ENCODE data around the gene NRCAM. TPM values are rescaled to one million over a fixed set of nuclear protein-coding genes. Genes with fewer than 3 reads are reported as not detected.

The NRCAM gene
- total and polyA plus RNA-seq, 2 of the 13 experiments (the other 11 are each of a cell fraction or from before 2014, with no cell fraction given), result 0.31 to 0.33 TPM

- TF ChIP-seq ZNF616 (CRISPR knock-in tag; IDR thresholded peaks at IDR 0.05; ENCODE audit: low read depth) (no peak), ZNF746 (CRISPR knock-in tag; IDR thresholded peaks at IDR 0.05) (no peak)
These were observed 262.4 kb downstream of the NRCAM start (continued) for GRCh38 chr7:108193594-108194498.

- H4K20me1 ChIP-seq (ENCODE audit: insufficient read depth, low read length), result no peaks in the 10 kb centered on the region
- no peak overlapping the region for H3K27ac ChIP-seq (ENCODE audit: extremely low read length, insufficient read depth, low read length)
- H3K4me3 ChIP-seq (replicated peaks in 1 of 3; ENCODE audit: insufficient read depth in 1 of 3, low read depth in 2 of 3, low read length in 3 of 3), result no peak overlapping the region
- no peak overlapping the region for H3K9ac ChIP-seq (ENCODE audit: insufficient read depth, low read depth, low read length)
- H3K4me2 ChIP-seq (ENCODE audit: low read depth, low read length), result no peak overlapping the region
- no peaks in the 10 kb centered on the region for H3K36me3 ChIP-seq (replicated peaks in 1 of 2; ENCODE audit: control insufficient read depth in 1 of 2, insufficient read depth in 2 of 2, low read length in 2 of 2)
- H3K79me2 ChIP-seq (ENCODE audit: insufficient read depth, low read length), result no peaks in the 10 kb centered on the region
- no peaks in the 10 kb centered on the region for H3K27me3 ChIP-seq (ENCODE audit: control insufficient read depth in 1 of 2, insufficient read depth in 2 of 2, low read length in 2 of 2)
- FAIRE-seq (no peak), DNase-seq (ENCODE audit: low spot score) (no peak), ATAC-seq (no peak)
- H3K9me3 ChIP-seq (ENCODE audit: low read length), result no peaks in the 10 kb centered on the region
- no peak overlapping the region for H2AFZ ChIP-seq (ENCODE audit: low read length)
- WGBS (ENCODE audit: low lambda C conversion rate), result 29% methylated on average over 4 of the region's 4 CpGs
- in situ Hi-C loops (cut with HindIII; ENCODE audit: extremely low pct_ligation_motif_present, low pct_unique_long_range_greater_than_20kb), result no loop called here
- H3K4me1 ChIP-seq (ENCODE audit: insufficient read depth, low read length), result no peaks in the 10 kb centered on the region
- no TSS peak for BruUV-seq (replicated peaks)
- POLR2A ChIA-PET, result no interaction called here
- CTCF ChIA-PET (ENCODE audit: low intra/inter-chr PET ratio, low total read pairs), result no interaction called here
- intact Hi-C loops (cut with micrococcal nuclease; ENCODE audit: unreplicated experiment), result no loop called here
- TF ChIP-seq POLR2A (IDR thresholded peaks at IDR 0.05; ENCODE audit: insufficient read depth in 1 of 2, low read depth in 2 of 2, low read length in 2 of 2), result no peak
- TF ChIP-seq ESRRA (CRISPR knock-in tag; IDR thresholded peaks at IDR 0.05; ENCODE audit: low read depth), result no peak
- no peak for TF ChIP-seq ZBTB46 (CRISPR knock-in tag; IDR thresholded peaks at IDR 0.05; ENCODE audit: borderline replicate concordance)
- no peak for TF ChIP-seq GTF2F1 (IDR thresholded peaks at IDR 0.05; ENCODE audit: low read length)
- TF ChIP-seq TSC22D2 (CRISPR knock-in tag; IDR thresholded peaks at IDR 0.05; ENCODE audit: borderline replicate concordance), result no peak
- no peak for TF ChIP-seq ZNF121 (CRISPR knock-in tag; IDR thresholded peaks at IDR 0.05)
- TF ChIP-seq RBM39 (IDR thresholded peaks at IDR 0.05; ENCODE audit: low read depth, low read length, poor library complexity, severe bottlenecking), result no peak
- TF ChIP-seq ZNF83 (CRISPR knock-in tag; IDR thresholded peaks at IDR 0.05; ENCODE audit: borderline replicate concordance), result no peak
- TF ChIP-seq RAD51 (IDR thresholded peaks at IDR 0.05; ENCODE audit: borderline replicate concordance), result no peak
- TF ChIP-seq ZNF605 (CRISPR knock-in tag; IDR thresholded peaks at IDR 0.05), result no peak
- no peak for TF ChIP-seq ARHGAP35 (CRISPR knock-in tag; IDR thresholded peaks at IDR 0.05; ENCODE audit: borderline replicate concordance)
- no peak for TF ChIP-seq ZNF792 (CRISPR knock-in tag; IDR thresholded peaks at IDR 0.05)
- TF ChIP-seq MAFK (conservative IDR thresholded peaks at IDR 0.05 in 1 of 2, IDR thresholded peaks at IDR 0.05 in 1 of 2; ENCODE audit: low read length in 2 of 2), result no peak
- TF ChIP-seq PPARG (CRISPR knock-in tag; conservative IDR thresholded peaks at IDR 0.05), result no peak
- TF ChIP-seq MEIS2 (CRISPR knock-in tag; IDR thresholded peaks at IDR 0.05), result no peak
- no peak for TF ChIP-seq ZNF3 (CRISPR knock-in tag; IDR thresholded peaks at IDR 0.05)
- no peak for TF ChIP-seq ZBTB34 (CRISPR knock-in tag; IDR thresholded peaks at IDR 0.05)
- TF ChIP-seq ZNF839 (CRISPR knock-in tag; IDR thresholded peaks at IDR 0.05; ENCODE audit: borderline replicate concordance), result no peak
- TF ChIP-seq CENPBD1 (CRISPR knock-in tag; IDR thresholded peaks at IDR 0.05; ENCODE audit: borderline replicate concordance, low read depth), result no peak
These were observed 265.3 kb downstream of the NRCAM start for GRCh38 chr7:108190891-108191290.

Measured in HepG2 (cell line).